GM12878 (cell line): Measurements from ENCODE around the gene IL17B.

Experiments used
- ASH2L ChIP-seq: fragments of 300-600, 200-600 bp; sonication (generic); IDR thresholded peaks from 2 replicates; pipeline ENCODE4 v1.6.1; 2017; ENCODE audit warnings: low read depth, mild to moderate bottlenecking, borderline replicate concordance
- CBX5 ChIP-seq: sonication (generic); IDR thresholded peaks from 2 replicates; pipeline ENCODE4 v1.6.1; 2016; ENCODE audit warnings: low read depth, moderate library complexity, mild to moderate bottlenecking, inconsistent platforms
- EP300 ChIP-seq, 2 experiments: fragments of 150-350 bp in 1 of 2; IDR thresholded peaks; 2 replicates each; pipeline ENCODE4 v1.6.1; 2011 to 2012; ENCODE audit warnings: low read depth in 2 of 2, low read length in 2 of 2, borderline replicate concordance in 1 of 2, improper control_type of control experiment in 1 of 2, inconsistent platforms in 1 of 2; ENCODE audit not compliant: control insufficient read depth in 1 of 2
- EZH2 ChIP-seq: IDR thresholded peaks from 2 replicates; pipeline ENCODE4 v1.6.1; 2012; ENCODE audit warnings: low read depth, mild to moderate bottlenecking, control low read depth, inconsistent platforms, low read length, borderline replicate concordance; ENCODE audit not compliant: control insufficient read depth
- NFYB ChIP-seq: IDR thresholded peaks from 2 replicates; pipeline ENCODE4 v1.6.1; 2011; ENCODE audit warnings: low read depth, mild to moderate bottlenecking, low read length, improper control_type of control experiment, moderate library complexity; ENCODE audit not compliant: insufficient read depth
- NR2C1 ChIP-seq: fragments of 450-650 bp; IDR thresholded peaks from 2 replicates; pipeline ENCODE4 v1.6.1; 2017; ENCODE audit warnings: antibody characterized with exemption, mild to moderate bottlenecking, moderate library complexity
- NRF1 ChIP-seq: conservative IDR thresholded peaks from 2 replicates; pipeline ENCODE4 v1.6.1; 2011; ENCODE audit warnings: mild to moderate bottlenecking, low read depth, low read length, improper control_type of control experiment
- SREBF2 ChIP-seq: IDR thresholded peaks from 2 replicates; pipeline ENCODE4 v1.6.1; 2012; ENCODE audit warnings: mild to moderate bottlenecking, low read length
- TF ChIP-seq, protein P1 (sequence below), 3 experiments: IDR thresholded peaks in 2 of 3; conservative IDR thresholded peaks in 1 of 3; 2 replicates each; pipeline ENCODE4 v1.5.1; 2011; ENCODE audit warnings: low read depth in 3 of 3, low read length in 3 of 3, mild to moderate bottlenecking in 3 of 3, control low read depth in 2 of 3, moderate library complexity in 2 of 3, inconsistent platforms in 1 of 3, mixed read lengths in 1 of 3; ENCODE audit not compliant: control insufficient read depth in 2 of 3, insufficient read depth in 1 of 3; ENCODE audit errors: extremely low read depth in 1 of 3
- TF ChIP-seq, protein P2 (sequence below): fragments of 450-650 bp; IDR thresholded peaks from 2 replicates; pipeline ENCODE4 v1.6.1; 2016; ENCODE audit warnings: mild to moderate bottlenecking
- TF ChIP-seq, protein P3 (sequence below): fragments of 450-650 bp; IDR thresholded peaks from 2 replicates; pipeline ENCODE4 v1.6.1; 2017; ENCODE audit warnings: mild to moderate bottlenecking, moderate library complexity

DNA sequence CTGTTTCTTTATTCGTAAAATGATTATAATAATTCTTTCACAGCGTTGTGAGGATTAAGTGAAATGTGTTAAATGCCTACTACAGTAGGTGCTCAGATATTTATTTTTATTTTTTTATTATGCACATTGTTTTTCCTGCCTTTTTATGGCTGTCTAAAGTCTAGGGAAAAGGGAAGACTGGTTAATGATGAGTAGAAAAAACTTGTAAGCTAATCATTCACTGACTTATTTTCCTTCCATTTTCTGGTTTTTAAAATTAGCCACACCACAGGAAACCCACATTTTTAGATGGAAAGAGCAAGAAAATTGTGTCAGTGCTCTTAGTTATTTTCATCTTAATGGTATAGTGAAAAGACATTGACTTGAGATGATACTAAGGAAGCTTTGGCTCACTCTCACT lies 25.2 kb downstream of the IL17B start:
- TF ChIP-seq NFYB (no peak), EZH2 (no peak), SREBF2 (no peak), NR2C1 (no peak), NRF1 (no peak), ASH2L (no peak), EP300 (IDR thresholded peaks at IDR 0.05; ENCODE audit: borderline replicate concordance in 1 of 2, control insufficient read depth in 1 of 2, low read depth in 2 of 2, low read length in 2 of 2) (no peak), CBX5 (no peak)
- TF ChIP-seq, protein P1, sequence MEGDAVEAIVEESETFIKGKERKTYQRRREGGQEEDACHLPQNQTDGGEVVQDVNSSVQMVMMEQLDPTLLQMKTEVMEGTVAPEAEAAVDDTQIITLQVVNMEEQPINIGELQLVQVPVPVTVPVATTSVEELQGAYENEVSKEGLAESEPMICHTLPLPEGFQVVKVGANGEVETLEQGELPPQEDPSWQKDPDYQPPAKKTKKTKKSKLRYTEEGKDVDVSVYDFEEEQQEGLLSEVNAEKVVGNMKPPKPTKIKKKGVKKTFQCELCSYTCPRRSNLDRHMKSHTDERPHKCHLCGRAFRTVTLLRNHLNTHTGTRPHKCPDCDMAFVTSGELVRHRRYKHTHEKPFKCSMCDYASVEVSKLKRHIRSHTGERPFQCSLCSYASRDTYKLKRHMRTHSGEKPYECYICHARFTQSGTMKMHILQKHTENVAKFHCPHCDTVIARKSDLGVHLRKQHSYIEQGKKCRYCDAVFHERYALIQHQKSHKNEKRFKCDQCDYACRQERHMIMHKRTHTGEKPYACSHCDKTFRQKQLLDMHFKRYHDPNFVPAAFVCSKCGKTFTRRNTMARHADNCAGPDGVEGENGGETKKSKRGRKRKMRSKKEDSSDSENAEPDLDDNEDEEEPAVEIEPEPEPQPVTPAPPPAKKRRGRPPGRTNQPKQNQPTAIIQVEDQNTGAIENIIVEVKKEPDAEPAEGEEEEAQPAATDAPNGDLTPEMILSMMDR (IDR thresholded peaks at IDR 0.05 in 2 of 3, conservative IDR thresholded peaks at IDR 0.05 in 1 of 3; ENCODE audit: control insufficient read depth in 2 of 3, extremely low read depth in 1 of 3, insufficient read depth in 1 of 3, low read depth in 3 of 3, low read length in 3 of 3): no peak
- TF ChIP-seq, protein P2, sequence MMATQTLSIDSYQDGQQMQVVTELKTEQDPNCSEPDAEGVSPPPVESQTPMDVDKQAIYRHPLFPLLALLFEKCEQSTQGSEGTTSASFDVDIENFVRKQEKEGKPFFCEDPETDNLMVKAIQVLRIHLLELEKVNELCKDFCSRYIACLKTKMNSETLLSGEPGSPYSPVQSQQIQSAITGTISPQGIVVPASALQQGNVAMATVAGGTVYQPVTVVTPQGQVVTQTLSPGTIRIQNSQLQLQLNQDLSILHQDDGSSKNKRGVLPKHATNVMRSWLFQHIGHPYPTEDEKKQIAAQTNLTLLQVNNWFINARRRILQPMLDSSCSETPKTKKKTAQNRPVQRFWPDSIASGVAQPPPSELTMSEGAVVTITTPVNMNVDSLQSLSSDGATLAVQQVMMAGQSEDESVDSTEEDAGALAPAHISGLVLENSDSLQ: no peak
- TF ChIP-seq, protein P3, sequence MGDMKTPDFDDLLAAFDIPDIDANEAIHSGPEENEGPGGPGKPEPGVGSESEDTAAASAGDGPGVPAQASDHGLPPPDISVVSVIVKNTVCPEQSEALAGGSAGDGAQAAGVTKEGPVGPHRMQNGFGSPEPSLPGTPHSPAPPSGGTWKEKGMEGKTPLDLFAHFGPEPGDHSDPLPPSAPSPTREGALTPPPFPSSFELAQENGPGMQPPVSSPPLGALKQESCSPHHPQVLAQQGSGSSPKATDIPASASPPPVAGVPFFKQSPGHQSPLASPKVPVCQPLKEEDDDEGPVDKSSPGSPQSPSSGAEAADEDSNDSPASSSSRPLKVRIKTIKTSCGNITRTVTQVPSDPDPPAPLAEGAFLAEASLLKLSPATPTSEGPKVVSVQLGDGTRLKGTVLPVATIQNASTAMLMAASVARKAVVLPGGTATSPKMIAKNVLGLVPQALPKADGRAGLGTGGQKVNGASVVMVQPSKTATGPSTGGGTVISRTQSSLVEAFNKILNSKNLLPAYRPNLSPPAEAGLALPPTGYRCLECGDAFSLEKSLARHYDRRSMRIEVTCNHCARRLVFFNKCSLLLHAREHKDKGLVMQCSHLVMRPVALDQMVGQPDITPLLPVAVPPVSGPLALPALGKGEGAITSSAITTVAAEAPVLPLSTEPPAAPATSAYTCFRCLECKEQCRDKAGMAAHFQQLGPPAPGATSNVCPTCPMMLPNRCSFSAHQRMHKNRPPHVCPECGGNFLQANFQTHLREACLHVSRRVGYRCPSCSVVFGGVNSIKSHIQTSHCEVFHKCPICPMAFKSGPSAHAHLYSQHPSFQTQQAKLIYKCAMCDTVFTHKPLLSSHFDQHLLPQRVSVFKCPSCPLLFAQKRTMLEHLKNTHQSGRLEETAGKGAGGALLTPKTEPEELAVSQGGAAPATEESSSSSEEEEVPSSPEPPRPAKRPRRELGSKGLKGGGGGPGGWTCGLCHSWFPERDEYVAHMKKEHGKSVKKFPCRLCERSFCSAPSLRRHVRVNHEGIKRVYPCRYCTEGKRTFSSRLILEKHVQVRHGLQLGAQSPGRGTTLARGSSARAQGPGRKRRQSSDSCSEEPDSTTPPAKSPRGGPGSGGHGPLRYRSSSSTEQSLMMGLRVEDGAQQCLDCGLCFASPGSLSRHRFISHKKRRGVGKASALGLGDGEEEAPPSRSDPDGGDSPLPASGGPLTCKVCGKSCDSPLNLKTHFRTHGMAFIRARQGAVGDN: no peak
